ACC112 (cell line): ENCODE results near the gene PDE4B.

Experiments used
- H2AFZ ChIP-seq: fragments of 200-600 bp; sonication (generic); one replicate; pipeline ENCODE4 v1.6.0; 2017; ENCODE audit warnings: antibody characterized with exemption, low read length; ENCODE audit not compliant: unreplicated experiment
- H3K27ac ChIP-seq: fragments of 200-600 bp; sonication (generic); 2 replicates; pipeline ENCODE4 v1.5.1; 2014; ENCODE audit warnings: low read depth, mild to moderate bottlenecking, antibody characterized with exemption, low read length, moderate library complexity
- H3K27me3 ChIP-seq: fragments of 200-600 bp; sonication (generic); 2 replicates; pipeline ENCODE4 v1.6.1; 2014; ENCODE audit warnings: mild to moderate bottlenecking, antibody characterized with exemption, low read length, moderate library complexity, mixed read lengths; ENCODE audit not compliant: insufficient read depth
- H3K36me3 ChIP-seq: fragments of 200-600 bp; sonication (generic); 2 replicates; pipeline ENCODE4 v1.6.1; 2016; ENCODE audit warnings: mild to moderate bottlenecking, antibody characterized with exemption, low read length, moderate library complexity, mixed read lengths; ENCODE audit not compliant: insufficient read depth
- H3K4me1 ChIP-seq: fragments of 200-600 bp; sonication (generic); one replicate; pipeline ENCODE4 v1.6.1; 2016; ENCODE audit warnings: low read length, mixed read lengths; ENCODE audit not compliant: insufficient read depth, unreplicated experiment, control insufficient read depth
- H3K4me3 ChIP-seq: fragments of 200-600 bp; sonication (generic); 2 replicates; pipeline ENCODE4 v1.5.1; 2014; ENCODE audit warnings: mild to moderate bottlenecking, low read depth, low read length
- H3K79me2 ChIP-seq: fragments of 200-600 bp; sonication (generic); one replicate; pipeline ENCODE4 v1.6.0; 2016; ENCODE audit warnings: low read length; ENCODE audit not compliant: control insufficient read depth, unreplicated experiment, insufficient read depth

The PDE4B gene

DNA sequence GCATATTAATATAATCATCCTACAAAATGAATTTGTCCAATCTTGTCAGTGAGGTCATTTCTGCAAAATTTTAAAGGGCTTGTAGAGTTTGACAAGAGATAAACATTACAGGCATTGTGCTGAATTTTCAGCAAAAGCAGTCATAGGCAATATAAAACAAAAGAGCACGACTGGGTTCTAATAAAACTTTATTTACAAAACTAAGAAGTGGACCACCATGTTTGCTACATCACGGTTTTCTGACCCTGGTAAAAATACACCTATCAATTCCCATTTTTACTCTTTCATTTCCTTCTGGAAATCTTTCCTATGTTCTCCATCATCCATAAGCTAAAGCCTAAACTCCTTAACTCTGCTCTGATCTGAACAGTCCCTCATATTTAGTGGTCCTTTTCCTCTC lies 511.4 kb downstream of the PDE4B start:
- no peak overlapping the region for H2AFZ ChIP-seq
- H3K4me1 ChIP-seq, result peaks cover 7% of the 10 kb centered on the region
- H3K27me3 ChIP-seq, result no peaks in the 10 kb centered on the region
- no peak overlapping the region for H3K27ac ChIP-seq
- no peaks in the 10 kb centered on the region for H3K36me3 ChIP-seq
- H3K79me2 ChIP-seq, result no peaks in the 10 kb centered on the region
- H3K4me3 ChIP-seq, result no peak overlapping the region

DNA sequence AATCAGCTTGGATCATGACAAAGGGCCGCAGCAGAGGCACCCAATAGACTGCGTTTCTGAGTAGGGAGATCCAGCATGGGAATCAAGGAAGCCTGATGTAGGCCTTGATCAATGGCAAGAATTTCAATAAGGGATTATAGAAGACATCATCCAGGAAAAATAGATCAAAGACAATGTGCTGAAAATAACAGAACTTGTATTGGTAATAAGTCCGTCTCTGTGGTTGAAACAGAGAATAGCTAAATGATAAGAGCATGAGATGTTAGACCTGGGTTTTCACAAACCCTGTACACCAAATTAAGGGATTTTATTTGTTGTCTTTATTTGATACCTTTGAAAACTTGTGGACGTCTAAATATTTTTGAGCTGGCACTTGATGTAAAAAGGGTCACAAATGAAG lies 513.2 kb downstream of the PDE4B start:
- Histone ChIP-seq H3K27ac (no peak overlapping the region), H3K4me1 (peaks cover 2% of the 10 kb centered on the region)

DNA sequence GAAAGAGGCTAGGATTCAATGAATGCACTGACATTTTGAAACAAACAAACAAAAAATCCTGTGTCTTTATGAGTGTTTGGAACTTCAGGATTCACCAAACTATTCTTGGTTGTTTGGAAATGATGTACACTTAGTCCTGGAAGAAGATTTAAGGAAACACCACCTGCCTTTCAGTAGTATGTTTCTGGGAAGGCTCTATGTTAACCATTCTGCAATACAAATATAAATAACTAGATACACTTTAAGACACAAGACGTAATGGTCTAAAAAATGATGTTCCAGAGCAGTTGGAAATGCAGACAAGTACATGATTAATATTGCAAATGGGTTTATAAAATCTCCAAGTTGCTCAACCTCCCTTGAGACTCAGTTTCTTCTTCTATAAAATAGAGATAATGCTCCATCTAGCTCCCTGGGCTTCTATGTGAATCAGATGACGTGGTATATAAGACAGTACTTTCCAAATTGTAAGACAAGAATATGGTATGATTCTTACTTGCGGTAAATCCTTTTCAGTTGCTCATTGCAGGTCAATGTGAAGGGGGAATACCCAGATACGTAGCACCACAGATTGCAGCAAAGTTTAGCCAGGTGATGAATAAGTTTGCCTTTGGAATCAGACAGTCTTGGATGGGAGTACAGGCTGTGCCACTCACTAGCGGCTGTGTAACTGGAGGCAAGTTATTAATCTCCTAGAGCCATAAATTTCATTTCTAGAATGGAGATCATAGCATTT lies 516.5 kb downstream of the PDE4B start:
- no peak overlapping the region for H2AFZ ChIP-seq
- no peak overlapping the region for H3K27ac ChIP-seq
- no peak overlapping the region for H3K4me3 ChIP-seq
- no peaks in the 10 kb centered on the region for H3K36me3 ChIP-seq
- no peaks in the 10 kb centered on the region for H3K27me3 ChIP-seq
- peaks cover 6% of the 10 kb centered on the region for H3K4me1 ChIP-seq
- no peaks in the 10 kb centered on the region for H3K79me2 ChIP-seq

More for the DNA sequence above, 513.2 kb downstream of the PDE4B start:
- no peak overlapping the region for H3K4me3 ChIP-seq
- no peaks in the 10 kb centered on the region for H3K79me2 ChIP-seq
- H3K27me3 ChIP-seq, result no peaks in the 10 kb centered on the region
- H3K36me3 ChIP-seq, result no peaks in the 10 kb centered on the region
- H2AFZ ChIP-seq, result no peak overlapping the region

DNA sequence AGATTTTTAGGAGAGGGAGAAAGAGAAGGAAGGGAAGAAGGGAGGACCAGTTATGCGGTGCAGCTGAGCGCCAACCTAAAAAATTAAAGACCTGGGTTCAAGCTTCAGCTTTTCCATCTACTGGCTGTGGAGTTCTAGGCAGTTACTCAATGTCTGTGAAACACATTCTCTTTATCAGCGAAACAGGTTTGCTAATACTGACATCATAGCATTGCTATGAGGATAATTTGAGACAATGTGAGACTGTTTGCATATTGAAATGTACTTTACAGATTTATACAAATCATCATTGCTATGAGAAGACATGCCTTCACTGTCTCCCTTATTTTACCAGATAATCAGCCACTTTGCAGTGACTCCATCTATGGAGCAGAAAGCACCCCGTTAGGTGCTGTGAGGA lies 518.4 kb downstream of the PDE4B start:
- no peak overlapping the region for H3K27ac ChIP-seq

DNA sequence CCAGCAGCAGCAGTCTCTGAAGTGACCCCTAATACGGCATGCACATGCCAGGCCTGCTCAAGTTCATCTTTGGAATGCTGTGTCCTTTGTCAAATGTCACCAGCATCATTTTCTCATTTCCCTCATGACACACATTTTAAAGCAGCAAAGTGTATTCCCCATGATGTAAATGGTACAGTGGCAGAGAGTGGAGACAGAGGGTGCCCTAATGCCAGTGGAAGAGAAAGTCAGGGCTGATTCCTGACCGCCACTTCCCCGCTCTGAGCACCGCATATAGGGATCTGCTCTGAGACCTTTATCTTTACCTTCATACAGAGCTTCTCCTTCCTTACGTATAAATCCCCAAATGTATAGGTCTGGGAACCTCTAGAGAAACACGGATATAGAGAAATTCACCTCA lies 518.9 kb downstream of the PDE4B start:
- Histone ChIP-seq H3K27me3 (no peaks in the 10 kb centered on the region), H3K4me1 (peaks cover 8% of the 10 kb centered on the region), H3K4me3 (no peak overlapping the region), H2AFZ (no peak overlapping the region), H3K27ac (no peak overlapping the region), H3K36me3 (no peaks in the 10 kb centered on the region), H3K79me2 (no peaks in the 10 kb centered on the region)

More for the DNA sequence above, 518.4 kb downstream of the PDE4B start:
- H3K4me1 ChIP-seq, result peaks cover 8% of the 10 kb centered on the region
- H3K27me3 ChIP-seq, result no peaks in the 10 kb centered on the region
- no peak overlapping the region for H2AFZ ChIP-seq
- no peaks in the 10 kb centered on the region for H3K79me2 ChIP-seq
- no peak overlapping the region for H3K4me3 ChIP-seq
- no peaks in the 10 kb centered on the region for H3K36me3 ChIP-seq

DNA sequence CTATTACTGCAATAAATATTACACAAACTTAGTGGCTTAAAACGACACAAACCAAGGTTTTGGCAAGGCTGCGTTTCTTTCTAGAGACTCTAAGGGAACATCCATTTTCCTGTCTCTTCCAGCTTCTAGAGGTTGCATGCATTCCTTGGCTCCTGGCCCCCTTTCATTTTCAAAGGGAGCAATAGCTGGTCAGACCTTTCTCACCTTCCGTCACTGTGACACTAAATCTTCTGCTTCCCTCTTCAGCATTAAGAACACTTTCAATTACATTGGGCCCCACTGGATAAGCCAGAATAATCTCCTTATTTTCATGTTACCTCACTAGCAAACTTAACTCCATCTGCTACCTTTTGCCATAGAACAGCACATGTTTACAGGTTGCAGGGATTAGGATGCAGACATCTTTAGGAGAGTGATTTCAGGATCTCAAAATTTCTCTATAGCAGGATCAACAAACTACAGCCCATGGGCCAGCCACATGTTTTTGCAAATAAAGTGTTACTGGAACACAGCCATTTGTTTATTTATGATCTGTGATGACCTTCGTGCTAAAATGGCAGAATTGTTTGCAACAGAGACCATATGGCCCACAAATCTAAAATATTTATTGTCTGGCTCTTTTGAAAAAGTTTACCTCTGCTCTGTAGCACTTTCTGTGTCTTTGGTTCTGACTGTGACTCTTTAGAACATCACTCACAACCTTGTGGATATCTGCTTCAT lies 519.7 kb downstream of the PDE4B start:
- Histone ChIP-seq H2AFZ (no peak overlapping the region), H3K27ac (no peak overlapping the region), H3K36me3 (no peaks in the 10 kb centered on the region), H3K4me1 (peaks cover 8% of the 10 kb centered on the region), H3K27me3 (no peaks in the 10 kb centered on the region), H3K79me2 (no peaks in the 10 kb centered on the region), H3K4me3 (no peak overlapping the region)

GRCh38 chr1:66313429-66313828 lies 520.7 kb downstream of the PDE4B start:
- no peaks in the 10 kb centered on the region for H3K79me2 ChIP-seq
- no peak overlapping the region for H3K4me3 ChIP-seq
- no peaks in the 10 kb centered on the region for H3K36me3 ChIP-seq
- H3K4me1 ChIP-seq, result peaks cover 8% of the 10 kb centered on the region
- no peak overlapping the region for H2AFZ ChIP-seq
- no peaks in the 10 kb centered on the region for H3K27me3 ChIP-seq
- no peak overlapping the region for H3K27ac ChIP-seq

DNA sequence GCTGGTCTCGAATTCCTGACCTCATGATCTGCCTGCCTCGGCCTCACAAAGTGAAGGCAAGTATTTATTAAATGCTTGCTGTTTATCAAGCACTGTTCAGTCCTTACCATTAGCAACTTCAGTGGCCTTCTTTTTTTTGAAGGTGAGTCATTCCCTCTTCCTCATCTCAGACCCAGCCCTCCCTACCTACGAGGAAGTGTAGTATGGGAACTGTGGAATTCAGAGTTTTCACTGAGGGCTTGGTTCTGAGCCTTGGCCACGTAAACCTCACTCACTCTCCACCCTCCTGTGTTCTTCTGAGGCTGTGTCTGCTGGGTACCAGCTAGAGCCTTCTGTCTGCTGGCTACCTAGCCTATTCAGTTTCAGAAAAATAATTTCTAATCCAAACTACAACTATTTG lies 523.0 kb downstream of the PDE4B start:
- H3K79me2 ChIP-seq, result no peaks in the 10 kb centered on the region
- H3K4me3 ChIP-seq, result no peak overlapping the region
- no peaks in the 10 kb centered on the region for H3K27me3 ChIP-seq
- H3K27ac ChIP-seq, result no peak overlapping the region
- H3K4me1 ChIP-seq, result peaks cover 8% of the 10 kb centered on the region
- H2AFZ ChIP-seq, result no peak overlapping the region
- no peaks in the 10 kb centered on the region for H3K36me3 ChIP-seq

- no peak overlapping the region for H3K4me3 ChIP-seq
- no peaks in the 10 kb centered on the region for H3K36me3 ChIP-seq
- H2AFZ ChIP-seq, result no peak overlapping the region
- H3K79me2 ChIP-seq, result no peaks in the 10 kb centered on the region
- no peaks in the 10 kb centered on the region for H3K27me3 ChIP-seq
- no peak overlapping the region for H3K27ac ChIP-seq
- H3K4me1 ChIP-seq, result peaks cover 8% of the 10 kb centered on the region
Measured at GRCh38 chr1:66316464-66317247, 524.0 kb downstream of the PDE4B start.

DNA sequence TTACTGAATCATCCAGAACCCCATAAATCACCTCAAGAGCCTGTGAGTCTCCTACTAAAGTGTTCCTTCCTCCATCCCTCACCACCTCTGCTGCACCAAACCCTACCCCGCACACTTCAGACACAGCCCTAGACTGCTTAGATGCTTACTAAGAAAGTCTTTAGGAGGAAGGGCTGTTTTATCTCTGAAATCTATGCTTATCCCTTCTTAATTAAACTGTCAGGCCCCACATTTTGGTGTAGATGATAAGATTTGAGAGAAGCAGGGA lies 524.5 kb downstream of the PDE4B start:
- Histone ChIP-seq H3K4me3 (no peak overlapping the region), H3K4me1 (peaks cover 8% of the 10 kb centered on the region), H3K36me3 (no peaks in the 10 kb centered on the region), H3K27me3 (no peaks in the 10 kb centered on the region), H3K79me2 (no peaks in the 10 kb centered on the region), H2AFZ (no peak overlapping the region), H3K27ac (no peak overlapping the region)
